H1 (cell line): Measurements from ENCODE around the gene KLKB1. TPM values are rescaled to one million over a fixed set of nuclear protein-coding genes. Genes with fewer than 3 reads are reported as not detected.

Source experiments
- CTCF ChIA-PET: fragments of 300-600 bp; sonication (Branson Sonifier 250); formaldehyde crosslinking; loops from one replicate; lab custom pipeline; 2021; ENCODE audit not compliant: partially characterized antibody; lab: Charles Lee
- POLR2A ChIA-PET: fragments of 300-600 bp; sonication (Branson Sonifier 250); formaldehyde crosslinking; loops from one replicate; lab custom pipeline; 2021; ENCODE audit warnings: inconsistent platforms; ENCODE audit not compliant: partially characterized antibody; lab: Charles Lee
- DNase-seq, 2 experiments: peaks; one replicate each; pipeline versions ENCODE4 v3.0.0 to v3.0.0-alpha.2; 2010 to 2022; ENCODE audit warnings: low spot score in 2 of 2, low read depth in 1 of 2, mixed read lengths in 1 of 2
- FAIRE-seq: peaks from 2 replicates; lab custom pipeline; 2011; peaks lifted over from hg19 to GRCh38; lab: Jason Lieb, UNC
- H2AFZ ChIP-seq: 2 replicates; pipeline ENCODE4 v1.8.1; 2012; ENCODE audit warnings: low read length, inconsistent platforms
- H2AK5ac ChIP-seq: 2 replicates; pipeline ENCODE4 v1.6.1; 2013; ENCODE audit warnings: low read depth, low read length
- H2BK120ac ChIP-seq: replicated peaks from 2 replicates; pipeline ENCODE3; 2013; ENCODE audit warnings: low read depth, low read length, inconsistent platforms
- H2BK12ac ChIP-seq: 2 replicates; pipeline ENCODE4 v1.6.1; 2013; ENCODE audit warnings: low read depth, low read length
- H2BK15ac ChIP-seq: 2 replicates; pipeline ENCODE4 v1.6.1; 2013; ENCODE audit warnings: low read length
- H2BK20ac ChIP-seq: 2 replicates; pipeline ENCODE4 v1.6.1; 2013; ENCODE audit warnings: low read length
- H2BK5ac ChIP-seq: 2 replicates; pipeline ENCODE4 v1.6.1; 2013; ENCODE audit warnings: low read depth, low read length
- H3K14ac ChIP-seq: 2 replicates; pipeline ENCODE4 v1.6.1; 2013; ENCODE audit warnings: inconsistent platforms; ENCODE audit not compliant: insufficient read length
- H3K18ac ChIP-seq: 2 replicates; pipeline ENCODE4 v1.6.1; 2013; ENCODE audit warnings: low read length; ENCODE audit errors: extremely low read depth
- H3K23ac ChIP-seq: 2 replicates; pipeline ENCODE4 v1.6.1; 2013; ENCODE audit warnings: inconsistent platforms; ENCODE audit not compliant: insufficient read length
- H3K23me2 ChIP-seq: 2 replicates; pipeline ENCODE4 v1.6.1; 2013; ENCODE audit warnings: low read depth, low read length
- H3K27ac ChIP-seq: 2 replicates; pipeline ENCODE4 v1.6.1; 2011; ENCODE audit warnings: low read depth, low read length, inconsistent platforms
- H3K27me3 ChIP-seq, 4 experiments: replicated peaks in 1 of 4; 1 replicate in 1 of 4; 2 replicates in 3 of 4; pipeline versions ENCODE4 v1.6.1 to v1.8.1; 2011 to 2013; ENCODE audit warnings: low read length in 3 of 4, mild to moderate bottlenecking in 3 of 4, inconsistent platforms in 2 of 4, mixed read lengths in 2 of 4, moderate library complexity in 1 of 4; ENCODE audit not compliant: control insufficient read depth in 3 of 4, insufficient read depth in 3 of 4; ENCODE audit errors: extremely low read depth in 1 of 4
- H3K36me3 ChIP-seq, 4 experiments: 2 replicates each; pipeline versions ENCODE4 v1.6.1 to v1.8.1; 2011 to 2013; ENCODE audit warnings: mild to moderate bottlenecking in 4 of 4, low read length in 3 of 4, moderate library complexity in 2 of 4, control low read depth in 1 of 4, inconsistent platforms in 1 of 4; ENCODE audit not compliant: insufficient read depth in 4 of 4, control insufficient read depth in 2 of 4
- H3K4ac ChIP-seq: replicated peaks from 2 replicates; pipeline ENCODE3; 2013; ENCODE audit warnings: low read length, low read depth, mixed read lengths, inconsistent platforms; ENCODE audit not compliant: insufficient read length
- H3K4me1 ChIP-seq, 4 experiments: replicated peaks in 1 of 4; 1 replicate in 1 of 4; 2 replicates in 3 of 4; pipeline versions ENCODE4 v1.6.1 to v1.8.1; 2011 to 2013; ENCODE audit warnings: low read length in 3 of 4, inconsistent platforms in 2 of 4, mixed read lengths in 1 of 4; ENCODE audit not compliant: insufficient read depth in 4 of 4, control insufficient read depth in 3 of 4
- H3K4me2 ChIP-seq, 2 experiments: 2 replicates each; pipeline versions ENCODE4 v1.6.1 to v1.8.1; 2011 to 2013; ENCODE audit warnings: low read depth in 2 of 2, low read length in 2 of 2, control low read depth in 1 of 2, inconsistent platforms in 1 of 2, mild to moderate bottlenecking in 1 of 2; ENCODE audit not compliant: insufficient read depth in 1 of 2
- H3K4me3 ChIP-seq, 4 experiments: fragments of 200-600, 300-600 bp in 1 of 4; sonication (generic), shearing (Covaris generic), sonication (Bioruptor Twin) in 1 of 4; 2 replicates each; pipeline versions ENCODE4 v1.5.1 to v1.8.1; 2011 to 2016; ENCODE audit warnings: low read length in 4 of 4, low read depth in 3 of 4, control low read depth in 2 of 4, inconsistent platforms in 2 of 4, mild to moderate bottlenecking in 2 of 4, mixed read lengths in 1 of 4, moderate library complexity in 1 of 4; ENCODE audit not compliant: insufficient read depth in 2 of 4; ENCODE audit errors: extremely low read depth in 1 of 4
- H3K56ac ChIP-seq: replicated peaks from 2 replicates; pipeline ENCODE3; 2013; ENCODE audit warnings: low read depth, mild to moderate bottlenecking, mixed read lengths, low read length, inconsistent platforms; ENCODE audit not compliant: insufficient read length
- H3K79me1 ChIP-seq: 2 replicates; pipeline ENCODE4 v1.6.1; 2013; ENCODE audit warnings: low read depth, low read length, control low read depth
- H3K79me2 ChIP-seq, 2 experiments: 2 replicates each; pipeline versions ENCODE4 v1.6.1 to v1.8.1; 2012 to 2013; ENCODE audit warnings: low read length in 2 of 2, mild to moderate bottlenecking in 2 of 2, inconsistent platforms in 1 of 2; ENCODE audit not compliant: insufficient read depth in 2 of 2, control insufficient read depth in 1 of 2
- H3K9ac ChIP-seq, 4 experiments: replicated peaks in 1 of 4; 1 replicate in 1 of 4; 2 replicates in 3 of 4; pipeline versions ENCODE4 v1.6.1 to v1.8.1; 2011 to 2013; ENCODE audit warnings: low read depth in 3 of 4, low read length in 3 of 4, control low read depth in 2 of 4, mild to moderate bottlenecking in 2 of 4, moderate library complexity in 2 of 4, inconsistent platforms in 1 of 4; ENCODE audit errors: extremely low read depth in 1 of 4
- H3K9me3 ChIP-seq, 2 experiments: 2 replicates each; pipeline versions ENCODE4 v1.6.1 to v1.8.1; 2012 to 2013; ENCODE audit warnings: mild to moderate bottlenecking in 2 of 2, moderate library complexity in 2 of 2, control low read depth in 1 of 2, inconsistent platforms in 1 of 2, low read depth in 1 of 2, low read length in 1 of 2, mixed read lengths in 1 of 2; ENCODE audit not compliant: insufficient read depth in 2 of 2
- H4K20me1 ChIP-seq, 2 experiments: replicated peaks in 1 of 2; 2 replicates each; pipeline versions ENCODE3 to v1.8.1; 2011 to 2013; ENCODE audit warnings: inconsistent platforms in 2 of 2, low read length in 2 of 2, mild to moderate bottlenecking in 1 of 2; ENCODE audit not compliant: insufficient read depth in 2 of 2, control insufficient read depth in 1 of 2
- H4K5ac ChIP-seq: 2 replicates; pipeline ENCODE4 v1.6.1; 2013; ENCODE audit warnings: low read length, low read depth, mixed read lengths, inconsistent platforms; ENCODE audit not compliant: insufficient read length
- H4K8ac ChIP-seq: 2 replicates; pipeline ENCODE4 v1.8.0; 2013; ENCODE audit warnings: mild to moderate bottlenecking, moderate library complexity, low read length, inconsistent platforms; ENCODE audit not compliant: insufficient read depth; ENCODE audit errors: extremely low read depth
- H4K91ac ChIP-seq: replicated peaks from 2 replicates; pipeline ENCODE3; 2013; ENCODE audit warnings: low read length, mixed read lengths, inconsistent platforms; ENCODE audit not compliant: insufficient read length
- CBX8 ChIP-seq: fragments of 300-800, 300-1000 bp; sonication (generic); IDR thresholded peaks from 2 replicates; pipeline ENCODE4 v1.7.1; 2016; ENCODE audit warnings: low read depth, low read length, borderline replicate concordance
- CREB1 ChIP-seq: IDR thresholded peaks from 2 replicates; pipeline ENCODE4 v1.6.1; 2012; ENCODE audit warnings: inconsistent platforms
- KDM4A ChIP-seq: IDR thresholded peaks from one replicate; pipeline ENCODE4 v1.7.1; 2012; ENCODE audit warnings: low read depth, mild to moderate bottlenecking, moderate library complexity, low read length, inconsistent platforms; ENCODE audit not compliant: severe bottlenecking
- MAFK ChIP-seq: IDR thresholded peaks from 2 replicates; pipeline ENCODE4 v1.6.1; 2012; ENCODE audit warnings: low read depth, mild to moderate bottlenecking, improper control_type of control experiment, low read length
- SP4 ChIP-seq: IDR thresholded peaks from 2 replicates; pipeline ENCODE4 v1.6.1; 2012; ENCODE audit warnings: low read length, inconsistent platforms
- TAF1 ChIP-seq: IDR thresholded peaks from 2 replicates; pipeline ENCODE4 v1.6.1; 2011; ENCODE audit warnings: mild to moderate bottlenecking, low read depth, low read length
- WGBS, 2 experiments: shearing (Covaris generic) in 1 of 2; methylation state at CpG; one replicate each; pipeline versions ENCODE4 v1.1.6 to v1.1.7; 2013 to 2015; ENCODE audit warnings: low lambda C conversion rate in 2 of 2, mixed read lengths in 2 of 2, inconsistent platforms in 1 of 2, low coverage in 1 of 2, missing lambda C conversion rate in 1 of 2; ENCODE audit not compliant: insufficient replicate concordance in 2 of 2, insufficient coverage in 1 of 2, insufficient read length in 1 of 2; ENCODE audit errors: extremely low coverage in 1 of 2, missing lambda C conversion rate in 1 of 2; 5-methylcytosine and 5-hydroxymethylcytosine counted together
- polyA plus RNA-seq, 7 experiments: library from polyadenylated mRNA; depleted of rRNA in 3 of 7; stranded (reverse) in 5 of 7; unstranded in 2 of 7; fragments of >200 nt in 5 of 7; fragments of 200-250 nt in 2 of 7; gene quantifications; 1 replicate in 5 of 7; 2 replicates in 1 of 7; 4 replicates in 1 of 7; pipeline versions ENCODE4 v1.2.1 to v1.2.3, GENCODE V29; 2011 to 2013; ENCODE audit warnings: missing spikeins in 2 of 7, mixed read lengths in 2 of 7
- total RNA-seq: library from RNA; stranded (reverse); fragmentation: NEBNext Ultra II Directional; extraction: Animal tissue kit (Norgen Biotek cat#: 25700); gene quantifications from 2 replicates; pipeline ENCODE4 v1.2.1, GENCODE V29; 2021

Gene KLKB1
- total and polyA plus RNA-seq, 2 of the 8 experiments (the other 6 are each of a cell fraction or from before 2014, with no cell fraction given): 12.0 to 20.9 TPM

- Histone ChIP-seq H2BK20ac (no peak overlapping the region), H2BK15ac (no peak overlapping the region), H3K14ac (no peak overlapping the region), H3K23me2 (peaks cover 5% of the 10 kb centered on the region; the same call in 1 of the 2 replicates), H4K20me1 (no peaks in the 10 kb centered on the region), H3K23ac (no peak overlapping the region), H2BK12ac (no peak overlapping the region), H3K79me1 (no peaks in the 10 kb centered on the region), H2BK5ac (no peak overlapping the region), H2AFZ (no peak overlapping the region), H3K79me2 (no peaks in the 10 kb centered on the region), H2BK120ac (no peak overlapping the region), H3K9me3 (no peaks in the 10 kb centered on the region), H3K18ac (no peak overlapping the region), H3K4ac (no peak overlapping the region), H4K8ac (no peak overlapping the region), H3K56ac (no peak overlapping the region), H3K4me3 (no peak overlapping the region), H3K36me3 (no peaks in the 10 kb centered on the region), H3K4me1 (peaks cover 6 to 14% (median 8%) of the 10 kb centered on the region in 4 experiments; a peak in 5 of 7 replicates), H4K91ac (no peak overlapping the region), H3K9ac (no peak overlapping the region), H4K5ac (no peak overlapping the region), H3K27ac (no peak overlapping the region), H2AK5ac (no peak overlapping the region), H3K27me3 (no peaks in the 10 kb centered on the region), H3K4me2 (no peak overlapping the region)
- TF ChIP-seq TAF1 (no peak), CREB1 (no peak), MAFK (no peak), SP4 (no peak), KDM4A (no peak), CBX8 (no peak)
- ChIA-PET POLR2A (no interaction called here), CTCF (interaction anchor here (1.6 to 3.2 kb wide), 2 partner anchors 17 to 51 kb away, joined by 4 to 8 read pairs; no protein-coding TSS in a partner anchor)
- FAIRE-seq: no peak
- DNase-seq: no peak
- 70% methylated on average over 3 of the region's 3 CpGs; no CpG with 5 or more reads in 1 of the 2 experiments for WGBS, 2 experiments
These were observed 39.2 kb upstream of the KLKB1 start for GRCh38 chr4:186188107-186188506.
